Parathyroid adenoma (tissue), 2 donors: ENCODE results near the gene DYNC1I1.

ENCODE experiments used
- H2AFZ ChIP-seq: fragments of 300-600 bp; sonication (generic); one replicate; pipeline ENCODE4 v1.7.0; 2017; ENCODE audit warnings: antibody characterized with exemption, mild to moderate bottlenecking
- H3K27ac ChIP-seq: fragments of 300-600 bp; sonication (generic); one replicate; pipeline ENCODE4 v1.7.0; 2017
- H3K27me3 ChIP-seq: fragments of 300-600 bp; sonication (generic); one replicate; pipeline ENCODE4 v1.7.0; 2017; ENCODE audit warnings: low read length; ENCODE audit not compliant: control insufficient read depth, insufficient read depth
- H3K36me3 ChIP-seq: fragments of 300-600 bp; sonication (generic); one replicate; pipeline ENCODE4 v1.7.0; 2017; ENCODE audit warnings: low read length; ENCODE audit not compliant: control insufficient read depth, insufficient read depth
- H3K4me1 ChIP-seq: fragments of 300-600 bp; sonication (generic); one replicate; pipeline ENCODE4 v1.7.0; 2017; ENCODE audit warnings: control low read depth
- H3K4me2 ChIP-seq: fragments of 300-600 bp; sonication (generic); one replicate; pipeline ENCODE4 v1.7.0; 2017; ENCODE audit warnings: low read length
- H3K4me3 ChIP-seq: fragments of 300-600 bp; sonication (generic); one replicate; pipeline ENCODE4 v1.7.0; 2017; ENCODE audit warnings: low read depth, low read length
- H3K79me2 ChIP-seq: fragments of 300-600 bp; sonication (generic); one replicate; pipeline ENCODE4 v1.7.0; 2017; ENCODE audit warnings: control low read depth
- H3K9ac ChIP-seq: fragments of 300-600 bp; sonication (generic); one replicate; pipeline ENCODE4 v1.7.0; 2017; ENCODE audit warnings: mild to moderate bottlenecking
- H3K9me3 ChIP-seq: fragments of 300-600 bp; sonication (generic); one replicate; pipeline ENCODE4 v1.7.0; 2017; ENCODE audit warnings: low read length; ENCODE audit not compliant: control insufficient read depth
- TF ChIP-seq, protein P1 (sequence below): fragments of 300-600 bp; sonication (generic); IDR thresholded peaks from one replicate; pipeline ENCODE4 v1.7.0; 2017; ENCODE audit warnings: antibody characterized with exemption, mild to moderate bottlenecking
- donor health status: primary hyperparathyroidism.

Gene DYNC1I1

DNA sequence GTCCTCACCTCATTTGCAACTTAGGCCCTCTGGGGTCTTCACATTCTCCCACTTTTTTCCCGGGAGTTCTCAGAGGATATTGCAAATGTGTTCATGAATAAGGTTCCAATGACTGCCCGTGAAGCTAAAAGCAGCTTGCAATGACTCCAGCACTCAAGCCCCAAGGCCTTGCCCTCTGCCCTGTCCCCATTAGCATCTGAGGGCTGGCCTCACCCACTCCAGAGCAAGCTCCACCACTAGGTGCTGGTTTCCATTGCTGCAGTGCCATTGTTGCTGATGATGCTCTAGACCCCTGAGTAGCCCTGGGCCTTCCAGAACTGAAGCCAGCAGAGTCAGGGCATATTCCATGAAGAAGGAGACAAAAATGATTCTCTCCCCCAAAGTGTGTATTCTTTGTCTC is 236.8 kb downstream of the DYNC1I1 start:
- Histone ChIP-seq H3K4me3 (no peak overlapping the region), H3K27me3 (no peaks in the 10 kb centered on the region), H3K36me3 (no peaks in the 10 kb centered on the region), H3K9ac (no peak overlapping the region), H3K27ac (no peak overlapping the region), H3K79me2 (no peaks in the 10 kb centered on the region), H3K4me1 (no peaks in the 10 kb centered on the region), H3K9me3 (no peaks in the 10 kb centered on the region), H3K4me2 (no peak overlapping the region), H2AFZ (no peak overlapping the region)
- TF ChIP-seq, protein P1, sequence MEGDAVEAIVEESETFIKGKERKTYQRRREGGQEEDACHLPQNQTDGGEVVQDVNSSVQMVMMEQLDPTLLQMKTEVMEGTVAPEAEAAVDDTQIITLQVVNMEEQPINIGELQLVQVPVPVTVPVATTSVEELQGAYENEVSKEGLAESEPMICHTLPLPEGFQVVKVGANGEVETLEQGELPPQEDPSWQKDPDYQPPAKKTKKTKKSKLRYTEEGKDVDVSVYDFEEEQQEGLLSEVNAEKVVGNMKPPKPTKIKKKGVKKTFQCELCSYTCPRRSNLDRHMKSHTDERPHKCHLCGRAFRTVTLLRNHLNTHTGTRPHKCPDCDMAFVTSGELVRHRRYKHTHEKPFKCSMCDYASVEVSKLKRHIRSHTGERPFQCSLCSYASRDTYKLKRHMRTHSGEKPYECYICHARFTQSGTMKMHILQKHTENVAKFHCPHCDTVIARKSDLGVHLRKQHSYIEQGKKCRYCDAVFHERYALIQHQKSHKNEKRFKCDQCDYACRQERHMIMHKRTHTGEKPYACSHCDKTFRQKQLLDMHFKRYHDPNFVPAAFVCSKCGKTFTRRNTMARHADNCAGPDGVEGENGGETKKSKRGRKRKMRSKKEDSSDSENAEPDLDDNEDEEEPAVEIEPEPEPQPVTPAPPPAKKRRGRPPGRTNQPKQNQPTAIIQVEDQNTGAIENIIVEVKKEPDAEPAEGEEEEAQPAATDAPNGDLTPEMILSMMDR, result no peak

DNA sequence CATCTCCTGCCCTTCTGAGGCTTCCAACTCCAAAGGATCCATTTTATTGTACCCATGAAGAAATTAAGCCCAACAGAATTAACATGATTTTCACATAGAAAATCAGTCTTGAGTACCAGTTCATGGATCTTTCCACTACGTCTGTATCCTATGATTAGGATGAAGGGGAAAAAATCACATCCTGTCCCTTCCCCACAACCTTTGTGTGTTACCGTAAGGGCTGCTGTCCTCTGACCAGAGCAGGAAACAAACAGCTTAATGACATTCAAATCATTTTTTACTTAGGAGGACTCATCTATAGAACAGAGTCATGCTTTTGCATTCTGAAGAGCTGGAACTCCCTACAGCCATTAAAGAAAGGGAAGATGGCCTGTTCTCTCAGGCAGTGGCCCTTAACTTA is 241.5 kb downstream of the DYNC1I1 start:
- H3K79me2 ChIP-seq, result no peaks in the 10 kb centered on the region
- no peaks in the 10 kb centered on the region for H3K9me3 ChIP-seq
- no peak overlapping the region for H3K4me3 ChIP-seq
- TF ChIP-seq, protein P1, result no peak
- H3K4me2 ChIP-seq, result no peak overlapping the region
- H3K4me1 ChIP-seq, result no peaks in the 10 kb centered on the region
- no peak overlapping the region for H2AFZ ChIP-seq
- no peak overlapping the region for H3K9ac ChIP-seq
- H3K36me3 ChIP-seq, result no peaks in the 10 kb centered on the region
- no peaks in the 10 kb centered on the region for H3K27me3 ChIP-seq
- no peak overlapping the region for H3K27ac ChIP-seq

DNA sequence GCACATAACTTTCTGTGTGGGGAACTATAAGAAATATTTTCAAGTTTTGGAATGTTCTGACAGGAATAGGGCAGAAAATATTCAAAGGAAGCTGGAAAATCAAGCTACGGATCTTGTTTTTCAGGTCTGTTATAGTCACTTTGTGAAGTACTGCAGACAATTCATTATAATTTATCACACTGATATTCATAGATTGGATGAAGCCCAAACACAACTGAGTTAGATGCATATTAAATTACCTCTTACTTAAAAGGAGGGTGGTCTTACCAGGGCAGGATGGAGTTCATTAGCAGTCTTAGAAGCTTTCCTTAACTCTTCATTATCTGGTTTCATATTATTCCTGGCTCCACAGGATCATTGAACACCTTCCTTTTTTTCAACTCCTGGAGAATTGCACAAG is 242.3 kb downstream of the DYNC1I1 start:
- Histone ChIP-seq H3K9me3 (no peaks in the 10 kb centered on the region), H2AFZ (no peak overlapping the region), H3K9ac (no peak overlapping the region), H3K36me3 (no peaks in the 10 kb centered on the region), H3K27me3 (no peaks in the 10 kb centered on the region), H3K4me2 (no peak overlapping the region), H3K79me2 (no peaks in the 10 kb centered on the region), H3K4me1 (no peaks in the 10 kb centered on the region), H3K27ac (no peak overlapping the region), H3K4me3 (no peak overlapping the region)
- TF ChIP-seq, protein P1, result no peak

DNA sequence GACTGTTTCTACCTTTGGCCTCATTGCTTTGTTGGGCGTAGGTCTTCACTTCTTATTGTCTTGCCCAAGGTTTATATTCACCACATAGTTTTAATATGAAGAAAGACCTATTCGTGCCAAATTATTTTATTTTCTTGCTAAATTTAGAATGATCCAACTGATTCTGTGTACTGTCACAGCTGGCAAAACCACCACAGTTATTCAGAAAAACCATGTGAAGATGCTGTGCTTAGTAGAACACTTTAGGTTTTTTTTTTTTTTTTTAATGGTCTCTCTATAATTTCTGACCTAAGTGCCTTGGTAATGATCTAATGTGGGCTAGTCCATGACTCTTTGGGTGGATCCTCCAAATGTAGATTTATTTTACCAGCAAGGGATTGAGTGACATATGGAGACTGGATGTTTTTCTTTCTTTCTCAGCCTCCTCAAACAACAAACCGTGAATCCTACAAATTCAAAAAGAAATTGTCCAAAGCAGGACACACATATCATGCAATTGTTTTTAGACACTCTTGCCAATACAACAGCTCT is 243.8 kb downstream of the DYNC1I1 start:
- H3K79me2 ChIP-seq, result no peaks in the 10 kb centered on the region
- H3K27me3 ChIP-seq, result no peaks in the 10 kb centered on the region
- no peak overlapping the region for H2AFZ ChIP-seq
- TF ChIP-seq, protein P1, result no peak
- H3K4me3 ChIP-seq, result no peak overlapping the region
- H3K36me3 ChIP-seq, result no peaks in the 10 kb centered on the region
- no peak overlapping the region for H3K4me2 ChIP-seq
- H3K4me1 ChIP-seq, result no peaks in the 10 kb centered on the region
- no peak overlapping the region for H3K27ac ChIP-seq
- H3K9me3 ChIP-seq, result no peaks in the 10 kb centered on the region
- H3K9ac ChIP-seq, result no peak overlapping the region

DNA sequence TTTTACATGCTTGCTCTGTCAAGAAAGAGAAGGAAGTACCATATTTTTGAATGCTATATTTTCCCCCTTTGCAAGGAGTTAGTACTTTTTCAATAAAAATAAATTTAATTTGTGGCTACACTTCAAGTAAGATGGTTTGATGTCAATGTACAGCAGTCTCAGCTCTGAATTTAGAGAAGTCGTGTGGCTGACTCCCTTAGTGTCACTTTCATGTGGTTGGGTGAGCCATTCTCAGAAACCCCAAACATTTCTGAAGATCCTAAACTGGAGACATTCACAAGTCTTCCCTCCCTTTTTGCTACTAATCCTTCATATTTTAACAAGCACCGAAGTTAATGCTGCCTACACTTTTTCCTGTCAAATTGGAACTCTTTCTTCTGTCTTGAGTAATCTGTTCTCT is 244.4 kb downstream of the DYNC1I1 start:
- TF ChIP-seq, protein P1, result no peak
- Histone ChIP-seq H3K36me3 (no peaks in the 10 kb centered on the region), H3K27ac (no peak overlapping the region), H3K27me3 (no peaks in the 10 kb centered on the region), H3K4me3 (no peak overlapping the region), H3K9me3 (no peaks in the 10 kb centered on the region), H3K79me2 (no peaks in the 10 kb centered on the region), H3K9ac (no peak overlapping the region), H3K4me1 (no peaks in the 10 kb centered on the region), H3K4me2 (no peak overlapping the region), H2AFZ (no peak overlapping the region)
